Activated T-cell treated with anti-CD3 and anti-CD28 coated beads, Interleukin-2, amount 50 U/mL, for 1 hour (primary cell): Measurements from ENCODE around the gene CEP295NL.
"Not testable (repeated sequence)": the region's sequence is repeated elsewhere in the genome, so short reads cannot be mapped to it uniquely, and the experiment has no call there.

Experiments
- DNase-seq: peaks from one replicate; pipeline ENCODE4 v3.0.0-alpha.2; 2020

Gene CEP295NL

GRCh38 chr17:78903101-78903779 lies at the start of gene CEP295NL:
Gene CEP295NL (minus strand): TSS chr17:78903201. CDS start chr17:78901828, 1,373 bp downstream.
- DNase-seq: no peak

- DNase-seq: no peak
These were observed 49.7 kb upstream of the CEP295NL start for GRCh38 chr17:78952706-78953105.

GRCh38 chr17:78951967-78952551 lies 49.1 kb upstream of the CEP295NL start:
- no peak for DNase-seq

GRCh38 chr17:78950870-78951269 lies 47.9 kb upstream of the CEP295NL start:
- DNase-seq: no peak

GRCh38 chr17:78947235-78948149 lies 44.5 kb upstream of the CEP295NL start:
- no peak for DNase-seq

- no peak for DNase-seq
These were observed 43.6 kb upstream of the CEP295NL start for GRCh38 chr17:78946631-78947030.

GRCh38 chr17:78946131-78946530 lies 43.1 kb upstream of the CEP295NL start:
- no peak for DNase-seq

- DNase-seq: not testable (repeated sequence)
These were observed 42.5 kb upstream of the CEP295NL start for GRCh38 chr17:78945455-78945854.

- DNase-seq: no peak
These were observed 42.0 kb upstream of the CEP295NL start for GRCh38 chr17:78944956-78945355.

GRCh38 chr17:78944026-78944425 lies 41.0 kb upstream of the CEP295NL start:
- DNase-seq: no peak

- no peak for DNase-seq
These were observed 37.7 kb upstream of the CEP295NL start for GRCh38 chr17:78940708-78941107.

- no peak for DNase-seq
These were observed 37.3 kb upstream of the CEP295NL start for GRCh38 chr17:78940258-78940657.

- no peak for DNase-seq
These were observed 36.6 kb upstream of the CEP295NL start for GRCh38 chr17:78939615-78940014.

- no peak for DNase-seq
These were observed 34.6 kb upstream of the CEP295NL start for GRCh38 chr17:78937561-78937960.

GRCh38 chr17:78935419-78936323 lies 32.7 kb upstream of the CEP295NL start:
- no peak for DNase-seq

- DNase-seq: no peak
These were observed 31.8 kb upstream of the CEP295NL start for GRCh38 chr17:78934681-78935418.

- DNase-seq: no peak
These were observed 31.1 kb upstream of the CEP295NL start for GRCh38 chr17:78933959-78934568.

GRCh38 chr17:78933025-78933958 lies 30.3 kb upstream of the CEP295NL start:
- peak; percentile 41 for DNase-seq

- DNase-seq: no peak
These were observed 27.1 kb upstream of the CEP295NL start for GRCh38 chr17:78929908-78930775.
